Measurements from ENCODE around the gene ENPP3. TPM values are rescaled to one million over a fixed set of nuclear protein-coding genes. Genes with fewer than 3 reads are reported as not detected.

Gene ENPP3
- total RNA-seq, 1 experiment from 2014 or later: 0.45 TPM

- Histone ChIP-seq H3K27me3 (replicated peaks; ENCODE audit: insufficient read depth, low read depth, low read length, poor library complexity) (no peaks in the 10 kb centered on the region), H3K4me3 (ENCODE audit: low read depth, low read length, poor library complexity, severe bottlenecking) (no peak overlapping the region), H3K9me3 (ENCODE audit: low read depth, low read length, poor library complexity, severe bottlenecking) (no peaks in the 10 kb centered on the region), H3K27ac (ENCODE audit: low read depth, low read length, poor library complexity, severe bottlenecking) (no peak overlapping the region), H3K4me1 (ENCODE audit: insufficient read depth, low read length, poor library complexity, severe bottlenecking) (no peaks in the 10 kb centered on the region), H3K36me3 (ENCODE audit: insufficient read depth, low read length, poor library complexity, severe bottlenecking) (no peaks in the 10 kb centered on the region)
- TF ChIP-seq CTCF (conservative IDR thresholded peaks at IDR 0.05; ENCODE audit: low read depth, low read length) (no peak), EZH2 (IDR thresholded peaks at IDR 0.05; ENCODE audit: borderline replicate concordance, low read depth, low read length, poor library complexity, severe bottlenecking) (no peak)
- POLR2A ChIA-PET (ENCODE audit: low non-redundant PET): no interaction called here
- DNase-seq (ENCODE audit: low spot score): no peak
- intact Hi-C loops (cut with micrococcal nuclease; ENCODE audit: unreplicated experiment): no loop called here
- CTCF ChIA-PET: no interaction called here
- BruUV-seq (replicated peaks): no TSS peak
These were observed 144.6 kb downstream of the ENPP3 start for GRCh38 chr6:131781687-131782086.

GRCh38 chr6:131782764-131783163 is 145.7 kb downstream of the ENPP3 start:
- no peak for DNase-seq (ENCODE audit: low spot score)
- Histone ChIP-seq H3K36me3 (ENCODE audit: insufficient read depth, low read length, poor library complexity, severe bottlenecking) (no peaks in the 10 kb centered on the region), H3K4me1 (ENCODE audit: insufficient read depth, low read length, poor library complexity, severe bottlenecking) (peaks cover 2% of the 10 kb centered on the region), H3K4me3 (ENCODE audit: low read depth, low read length, poor library complexity, severe bottlenecking) (no peak overlapping the region), H3K27me3 (replicated peaks; ENCODE audit: insufficient read depth, low read depth, low read length, poor library complexity) (no peaks in the 10 kb centered on the region), H3K27ac (ENCODE audit: low read depth, low read length, poor library complexity, severe bottlenecking) (no peak overlapping the region), H3K9me3 (ENCODE audit: low read depth, low read length, poor library complexity, severe bottlenecking) (no peaks in the 10 kb centered on the region)
- POLR2A ChIA-PET (ENCODE audit: low non-redundant PET): no interaction called here
- intact Hi-C loops (cut with micrococcal nuclease; ENCODE audit: unreplicated experiment): no loop called here
- CTCF ChIA-PET: interaction anchor here (0.9 kb wide), 1 partner anchor 127 kb away, joined by 5 read pairs; no protein-coding TSS in a partner anchor
- TF ChIP-seq EZH2 (IDR thresholded peaks at IDR 0.05; ENCODE audit: borderline replicate concordance, low read depth, low read length, poor library complexity, severe bottlenecking) (no peak), CTCF (conservative IDR thresholded peaks at IDR 0.05; ENCODE audit: low read depth, low read length) (no peak)
- BruUV-seq (replicated peaks): no TSS peak

- no peak for DNase-seq (ENCODE audit: low spot score)
- Histone ChIP-seq H3K36me3 (ENCODE audit: insufficient read depth, low read length, poor library complexity, severe bottlenecking) (no peaks in the 10 kb centered on the region), H3K4me3 (ENCODE audit: low read depth, low read length, poor library complexity, severe bottlenecking) (no peak overlapping the region), H3K4me1 (ENCODE audit: insufficient read depth, low read length, poor library complexity, severe bottlenecking) (peaks cover 7% of the 10 kb centered on the region), H3K27me3 (replicated peaks; ENCODE audit: insufficient read depth, low read depth, low read length, poor library complexity) (no peaks in the 10 kb centered on the region), H3K27ac (ENCODE audit: low read depth, low read length, poor library complexity, severe bottlenecking) (no peak overlapping the region), H3K9me3 (ENCODE audit: low read depth, low read length, poor library complexity, severe bottlenecking) (no peaks in the 10 kb centered on the region)
- no TSS peak for BruUV-seq (replicated peaks)
- TF ChIP-seq CTCF (conservative IDR thresholded peaks at IDR 0.05; ENCODE audit: low read depth, low read length) (no peak), EZH2 (IDR thresholded peaks at IDR 0.05; ENCODE audit: borderline replicate concordance, low read depth, low read length, poor library complexity, severe bottlenecking) (no peak)
- POLR2A ChIA-PET (ENCODE audit: low non-redundant PET): no interaction called here
- CTCF ChIA-PET: no interaction called here
- intact Hi-C loops (cut with micrococcal nuclease; ENCODE audit: unreplicated experiment): no loop called here
These were observed 147.5 kb downstream of the ENPP3 start for GRCh38 chr6:131784561-131784960.

All from A673 (cell line).